Erythroblast (primary cell): Measurements from ENCODE around the gene VWC2L.

Experiments used
- DNase-seq, 2 experiments: peaks; one replicate each; lab custom pipeline; 2025; lab: John Stamatoyannopoulos, UW
- GATA1 ChIP-seq: IDR thresholded peaks from 2 replicates; pipeline ENCODE4 v1.6.1; 2011; ENCODE audit warnings: low read depth, mild to moderate bottlenecking, control low read depth, low read length, moderate library complexity
- POLR2A ChIP-seq: IDR thresholded peaks from 2 replicates; pipeline ENCODE4 v1.6.1; 2011; ENCODE audit warnings: mild to moderate bottlenecking, low read length

VWC2L gene

GRCh38 chr2:214537929-214538328 lies 127.1 kb downstream of the VWC2L start:
- DNase-seq: no peak
- TF ChIP-seq GATA1 (no peak), POLR2A (no peak)

- TF ChIP-seq POLR2A (no peak), GATA1 (no peak)
- DNase-seq: no peak
Measured at GRCh38 chr2:214542295-214542694, 131.4 kb downstream of the VWC2L start.

- DNase-seq: no peak
- TF ChIP-seq GATA1: no peak
- TF ChIP-seq POLR2A: no peak
Measured at GRCh38 chr2:214542866-214543265, 132.0 kb downstream of the VWC2L start.

- DNase-seq: no peak
- no peak for TF ChIP-seq GATA1
- TF ChIP-seq POLR2A: no peak
Measured at GRCh38 chr2:214543386-214543955, 132.6 kb downstream of the VWC2L start.

GRCh38 chr2:214545898-214546542 lies 135.2 kb downstream of the VWC2L start:
- DNase-seq: no peak
- TF ChIP-seq GATA1: no peak
- TF ChIP-seq POLR2A: no peak

GRCh38 chr2:214547931-214548330 lies 137.1 kb downstream of the VWC2L start:
- TF ChIP-seq GATA1: no peak
- no peak for TF ChIP-seq POLR2A

GRCh38 chr2:214549946-214550345 lies 139.1 kb downstream of the VWC2L start:
- no peak for DNase-seq
- no peak for TF ChIP-seq POLR2A
- no peak for TF ChIP-seq GATA1

More at GRCh38 chr2:214547931-214548330, 137.1 kb downstream of the VWC2L start:
- DNase-seq: no peak

GRCh38 chr2:214550786-214551185 lies 139.9 kb downstream of the VWC2L start:
- TF ChIP-seq GATA1: no peak
- TF ChIP-seq POLR2A: no peak
- no peak for DNase-seq

GRCh38 chr2:214557884-214558283 lies 147.0 kb downstream of the VWC2L start:
- no peak for DNase-seq
- TF ChIP-seq POLR2A: no peak
- no peak for TF ChIP-seq GATA1

GRCh38 chr2:214558341-214558740 lies 147.5 kb downstream of the VWC2L start:
- TF ChIP-seq POLR2A: no peak
- no peak for TF ChIP-seq GATA1
- no peak for DNase-seq

- TF ChIP-seq POLR2A (no peak), GATA1 (no peak)
- no peak for DNase-seq
Measured at GRCh38 chr2:214560176-214560575, 149.3 kb downstream of the VWC2L start.

GRCh38 chr2:214560618-214561190 lies 149.8 kb downstream of the VWC2L start:
- no peak for TF ChIP-seq GATA1
- no peak for TF ChIP-seq POLR2A
- no peak for DNase-seq

GRCh38 chr2:214565246-214565645 lies 154.4 kb downstream of the VWC2L start:
- DNase-seq: no peak
- TF ChIP-seq POLR2A (no peak), GATA1 (no peak)

GRCh38 chr2:214566457-214566856 lies 155.6 kb downstream of the VWC2L start:
- TF ChIP-seq GATA1 (no peak), POLR2A (no peak)
- DNase-seq: no peak
